GM18519 (cell line): ENCODE data around the gene REXO1.

Experiments
- ATAC-seq: cut with Tn5 transposase; IDR thresholded peaks from one replicate; pipeline ENCODE4 v1.9.1; 2021; ENCODE audit warnings: mild to moderate bottlenecking, moderate library complexity; ENCODE audit not compliant: unreplicated experiment, low FRiP score

REXO1 gene

GRCh38 chr19:1850809-1851653 lies 2.7 kb upstream of the REXO1 start:
- no peak for ATAC-seq

DNA sequence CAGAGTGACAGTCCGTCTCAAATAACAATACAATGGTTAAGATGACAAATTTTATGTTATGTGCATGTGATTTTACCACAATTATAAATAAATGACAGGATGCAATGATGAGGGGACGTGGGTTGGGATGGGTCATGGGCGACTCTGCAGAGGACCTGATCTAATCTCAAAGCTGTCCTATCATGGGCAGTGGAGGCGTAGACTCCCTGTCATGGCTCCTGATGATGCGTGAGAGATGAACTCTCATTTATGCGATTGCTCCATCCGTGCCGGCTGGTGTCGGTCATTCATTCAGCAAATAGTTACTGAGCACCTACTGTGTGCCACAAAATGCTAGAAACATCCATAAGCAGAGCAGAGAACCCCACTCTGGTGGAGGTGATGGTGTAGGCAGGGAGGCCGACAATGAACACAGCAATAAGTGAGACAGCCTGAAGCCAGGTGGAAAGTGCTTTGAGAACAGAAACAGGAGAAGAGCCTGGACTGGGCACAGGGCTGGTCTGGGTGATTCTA lies 1.7 kb upstream of the REXO1 start:
- ATAC-seq, result no peak

DNA sequence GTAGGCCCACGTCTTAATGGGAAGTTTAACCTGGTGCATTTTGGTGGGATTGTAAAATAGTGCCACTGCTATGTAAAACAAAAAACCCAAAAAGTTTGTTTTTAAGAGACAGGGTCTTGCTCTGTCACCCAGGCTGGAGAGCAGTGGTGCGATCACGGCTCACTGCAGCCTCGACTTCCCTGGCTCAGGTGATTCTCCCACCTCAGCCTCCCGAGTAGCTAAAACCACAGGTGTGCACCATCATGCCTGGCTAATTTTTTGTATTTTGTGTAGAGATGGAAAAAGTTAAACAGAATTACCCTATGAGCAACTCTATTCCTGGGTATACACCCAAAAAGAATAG lies 820 bp upstream of the REXO1 start:
- ATAC-seq, result no peak

DNA sequence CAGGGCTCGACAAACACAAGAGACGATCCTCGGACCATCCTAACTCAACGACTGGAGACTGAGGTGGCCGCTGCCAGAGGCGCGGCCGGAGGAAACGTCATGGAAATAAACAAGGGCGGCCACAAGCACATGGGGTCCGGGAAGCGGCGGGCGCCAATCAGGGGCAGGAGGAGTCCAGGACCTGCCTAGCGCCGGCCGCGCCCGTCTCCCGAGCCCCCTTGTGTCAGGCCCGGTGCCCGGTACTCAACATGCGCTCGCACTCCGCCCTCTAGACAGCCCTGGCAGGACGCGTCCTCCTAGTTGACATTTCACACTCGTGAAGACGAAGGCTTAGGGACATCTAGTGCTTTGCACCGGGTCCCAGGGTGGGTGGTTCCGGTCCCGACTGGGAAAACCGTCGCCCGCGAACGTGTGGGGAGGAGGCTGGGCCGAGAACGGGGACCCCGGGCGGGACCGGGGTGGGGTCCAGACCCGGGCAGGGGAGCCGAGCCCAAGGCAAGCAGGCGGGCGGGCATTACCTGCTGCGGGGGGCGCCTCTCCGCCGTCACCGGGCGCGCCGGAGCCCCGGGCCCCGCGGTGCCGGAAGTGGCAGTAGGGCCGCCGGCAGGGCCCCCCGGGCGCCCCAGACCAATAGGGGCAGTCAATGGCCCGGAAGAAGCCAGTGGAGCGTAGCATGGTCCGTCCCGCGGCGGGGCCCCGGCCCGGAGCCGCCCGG lies 442 bp downstream of the REXO1 start:
- peak; percentile 16 for ATAC-seq

DNA sequence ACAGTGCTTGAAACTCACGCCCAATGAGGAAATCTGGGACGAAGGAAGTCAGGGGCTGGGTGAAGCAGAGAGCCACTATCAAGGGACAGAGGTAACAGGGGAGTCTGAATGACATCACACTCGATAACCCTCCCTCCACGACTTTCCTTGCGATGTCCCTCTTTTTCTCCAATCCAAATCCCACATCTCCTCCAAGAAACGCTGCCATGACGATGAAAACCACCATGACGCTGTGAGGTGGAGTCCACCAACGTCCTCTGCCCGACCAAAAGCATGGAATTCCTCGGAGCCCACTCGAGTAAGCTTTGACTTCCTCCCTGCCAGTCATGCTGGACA lies 967 bp downstream of the REXO1 start:
- no peak for ATAC-seq

- ATAC-seq, result no peak
Observed at GRCh38 chr19:1846517-1847204, 1.6 kb downstream of the REXO1 start.

DNA sequence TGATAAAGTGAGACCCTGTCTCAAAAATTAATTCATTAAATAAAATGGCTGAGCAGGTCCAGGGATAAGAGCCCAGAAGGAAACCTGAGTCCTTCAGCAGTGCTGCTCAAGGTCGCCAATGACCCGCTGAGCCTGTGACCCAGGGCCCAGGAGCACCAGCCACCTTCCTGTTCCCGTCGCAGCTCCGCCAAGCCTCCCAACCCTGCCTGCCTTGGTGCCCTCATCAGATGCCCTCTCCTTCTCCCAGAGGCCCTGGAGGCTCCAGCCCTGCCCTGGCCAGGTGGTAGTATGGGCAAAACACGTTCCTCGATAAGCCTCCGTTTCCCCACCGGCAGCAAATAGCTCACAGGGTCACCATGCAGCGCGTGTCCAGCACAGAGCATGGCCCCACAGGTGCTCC lies 2.6 kb downstream of the REXO1 start:
- no peak for ATAC-seq

DNA sequence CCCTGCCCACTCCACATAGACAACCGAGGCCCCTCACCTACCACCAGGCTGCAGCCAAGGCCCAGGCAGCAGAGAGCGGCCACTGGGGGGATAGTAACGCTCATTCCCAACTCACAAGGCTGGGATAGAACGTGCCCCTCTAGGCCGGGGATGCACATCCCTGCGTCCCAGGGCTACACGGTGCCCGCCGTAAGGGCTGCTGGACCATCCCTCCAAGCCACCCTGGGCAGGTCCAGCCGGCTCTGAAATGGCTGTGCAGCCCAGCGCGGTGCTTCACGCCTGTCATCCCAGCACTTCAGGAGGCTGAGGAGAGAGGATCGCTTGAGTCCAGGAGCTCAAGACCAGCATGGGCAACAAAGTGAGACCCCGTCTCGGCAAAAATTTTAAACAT lies 3.2 kb downstream of the REXO1 start:
- ATAC-seq, result no peak

GRCh38 chr19:1844513-1845124 lies 3.7 kb downstream of the REXO1 start:
- no peak for ATAC-seq

DNA sequence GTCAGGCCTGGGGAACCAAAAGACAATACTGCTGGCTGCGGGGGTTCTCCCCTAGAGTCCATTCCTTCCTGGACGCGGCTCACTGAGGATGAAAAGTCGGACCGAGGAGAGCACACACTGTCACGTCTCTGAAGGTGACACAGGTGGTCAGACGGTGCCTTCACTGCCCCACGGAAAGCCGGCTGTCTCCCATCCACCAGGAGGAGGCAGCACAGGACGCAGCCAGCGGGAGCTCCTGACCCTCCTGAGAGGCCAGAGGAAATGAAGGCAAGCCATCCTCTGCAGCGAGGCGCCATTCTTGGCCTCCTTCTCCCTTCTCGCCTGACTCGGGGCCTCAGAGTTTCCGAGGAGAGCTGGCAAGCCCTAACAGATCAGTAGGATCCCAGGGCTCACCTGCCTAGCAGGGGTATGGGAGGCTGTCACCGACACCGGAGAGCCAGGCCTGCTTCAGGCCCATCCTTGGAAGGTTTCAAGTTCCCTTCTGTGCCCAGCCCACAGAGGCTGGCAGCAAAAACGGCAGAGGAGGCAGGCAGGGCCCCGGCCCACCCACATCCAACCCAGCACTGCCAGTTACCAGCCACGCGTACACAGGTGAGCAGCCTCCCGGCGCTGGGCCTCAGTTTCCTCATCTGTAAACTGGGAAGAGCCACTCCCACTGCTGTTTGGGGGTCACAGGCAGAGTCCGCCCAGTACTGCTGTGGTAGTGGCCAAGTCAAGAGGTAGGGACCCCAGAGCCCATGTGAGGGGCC lies 4.5 kb downstream of the REXO1 start:
- ATAC-seq, result no peak

GRCh38 chr19:1843116-1843515 lies 5.2 kb downstream of the REXO1 start:
- ATAC-seq, result no peak

- ATAC-seq, result no peak
Observed at GRCh38 chr19:1841209-1841924, 6.9 kb downstream of the REXO1 start.

GRCh38 chr19:1840541-1841115 lies 7.7 kb downstream of the REXO1 start:
- ATAC-seq, result no peak

- ATAC-seq, result no peak
Observed at GRCh38 chr19:1839658-1840540, 8.4 kb downstream of the REXO1 start.

DNA sequence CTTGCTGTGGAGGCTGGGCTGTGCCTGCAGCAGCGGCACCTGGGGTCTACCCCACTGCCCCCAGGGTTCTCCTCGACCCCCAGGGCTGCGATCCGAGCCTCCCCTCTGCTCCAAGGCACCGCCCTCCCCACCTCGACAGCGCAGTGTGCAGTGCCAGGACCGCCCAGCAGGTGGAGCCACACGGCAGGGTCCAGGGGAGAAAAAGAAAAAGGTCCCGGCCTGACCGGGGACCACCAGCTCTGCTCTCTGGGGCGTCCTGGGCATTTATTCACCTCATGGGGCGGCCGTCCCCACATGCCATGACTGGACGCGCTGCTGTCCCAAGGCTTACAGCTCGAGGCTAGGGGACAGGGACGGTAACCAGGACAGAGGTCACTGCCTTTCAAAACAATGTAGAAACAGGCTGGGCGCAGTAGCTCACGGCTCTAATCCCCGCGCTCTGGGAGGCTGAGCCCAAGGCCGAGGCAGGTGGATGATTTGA lies 10.6 kb downstream of the REXO1 start:
- no peak for ATAC-seq

- ATAC-seq, result no peak
Observed at GRCh38 chr19:1837222-1837565, 11.1 kb downstream of the REXO1 start.

DNA sequence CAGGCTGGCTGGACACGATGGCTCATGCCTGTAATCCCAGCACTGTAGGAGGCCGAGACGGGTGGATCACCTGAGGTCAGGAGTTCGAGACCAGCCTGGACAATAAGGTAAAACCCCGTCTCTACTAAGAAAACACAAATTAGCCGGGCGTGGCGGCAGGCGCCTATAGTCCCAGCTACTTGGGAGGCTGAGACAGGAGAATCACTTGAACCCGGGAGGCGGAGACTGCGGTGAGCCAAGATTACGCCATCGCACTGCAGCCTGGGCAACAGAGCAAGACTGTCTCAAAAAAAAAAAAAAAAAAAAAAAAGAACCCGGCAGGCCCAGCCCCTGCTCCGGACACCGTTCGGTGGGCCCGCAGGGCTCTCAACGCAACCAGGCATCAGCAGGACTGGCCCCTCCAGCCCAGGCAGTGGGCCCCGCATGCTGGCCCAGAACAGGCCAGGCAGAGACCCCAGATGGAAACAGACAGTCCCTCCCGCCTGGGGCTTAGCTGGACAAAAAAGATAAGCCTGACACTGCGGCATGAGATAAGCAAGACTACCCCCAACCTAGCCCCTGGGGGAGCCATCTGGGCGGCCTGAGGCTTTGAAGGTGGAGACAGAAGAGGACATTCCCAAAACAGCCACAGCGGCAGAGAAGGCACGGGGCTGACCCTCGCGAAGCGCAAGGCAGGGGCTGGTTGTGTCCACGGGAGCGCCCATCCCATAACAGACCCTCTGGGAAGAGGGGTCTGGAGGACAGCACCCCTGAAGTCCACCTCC lies 11.6 kb downstream of the REXO1 start:
- ATAC-seq, result no peak

DNA sequence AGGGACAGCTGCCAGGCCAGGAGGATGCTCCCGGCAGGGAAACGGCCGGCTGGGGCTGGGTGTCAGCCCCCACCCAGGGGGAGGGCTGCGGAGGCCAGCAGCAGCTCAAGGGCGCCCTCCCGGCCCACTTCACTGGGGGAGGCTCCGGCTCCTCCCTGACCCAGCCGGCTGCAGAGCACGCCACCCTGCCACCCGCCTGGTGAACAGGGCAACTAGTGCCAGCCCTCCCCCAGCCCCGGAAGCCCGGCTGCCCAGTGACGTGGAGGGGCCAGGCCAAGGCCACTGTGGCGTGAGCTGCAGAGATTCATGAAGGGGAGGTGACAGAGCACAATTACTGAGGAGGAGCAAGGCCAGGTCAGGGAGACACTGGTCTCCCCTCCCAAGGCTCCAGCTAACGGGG lies 14.7 kb downstream of the REXO1 start:
- ATAC-seq, result no peak
